ENCODE results near the gene USH1C. TPM values are rescaled to one million over a fixed set of nuclear protein-coding genes. Genes with fewer than 3 reads are reported as not detected.

USH1C gene
- total RNA-seq, 1 donor: not detected

- H3K4me3 ChIP-seq (ENCODE audit: low read length): no peak overlapping the region
- no peaks in the 10 kb centered on the region for H3K4me1 ChIP-seq (ENCODE audit: insufficient read depth, low read length)
- no peaks in the 10 kb centered on the region for H3K9me3 ChIP-seq (ENCODE audit: low read depth, low read length)
Measured at GRCh38 chr11:17515443-17516176, 28.6 kb downstream of the USH1C start.

GRCh38 chr11:17514476-17514875 is 29.7 kb downstream of the USH1C start:
- H3K4me3 ChIP-seq (ENCODE audit: low read length): no peak overlapping the region
- H3K4me1 ChIP-seq (ENCODE audit: insufficient read depth, low read length): no peaks in the 10 kb centered on the region
- no peaks in the 10 kb centered on the region for H3K9me3 ChIP-seq (ENCODE audit: low read depth, low read length)
- H3K27me3 ChIP-seq (ENCODE audit: insufficient read depth, low read length): no peaks in the 10 kb centered on the region

More at GRCh38 chr11:17515443-17516176, 28.6 kb downstream of the USH1C start:
- H3K27me3 ChIP-seq (ENCODE audit: insufficient read depth, low read length): no peaks in the 10 kb centered on the region

GRCh38 chr11:17513853-17514252 is 30.4 kb downstream of the USH1C start:
- Histone ChIP-seq H3K27me3 (ENCODE audit: insufficient read depth, low read length) (no peaks in the 10 kb centered on the region), H3K9me3 (ENCODE audit: low read depth, low read length) (no peaks in the 10 kb centered on the region), H3K4me3 (ENCODE audit: low read length) (no peak overlapping the region), H3K4me1 (ENCODE audit: insufficient read depth, low read length) (no peaks in the 10 kb centered on the region)

- H3K4me1 ChIP-seq (ENCODE audit: insufficient read depth, low read length): no peaks in the 10 kb centered on the region
- H3K27me3 ChIP-seq (ENCODE audit: insufficient read depth, low read length): no peaks in the 10 kb centered on the region
- H3K4me3 ChIP-seq (ENCODE audit: low read length): no peak overlapping the region
- H3K9me3 ChIP-seq (ENCODE audit: low read depth, low read length): no peaks in the 10 kb centered on the region
Measured at GRCh38 chr11:17512101-17512500, 32.1 kb downstream of the USH1C start.

GRCh38 chr11:17511571-17511970 is 32.6 kb downstream of the USH1C start:
- H3K27me3 ChIP-seq (ENCODE audit: insufficient read depth, low read length): no peaks in the 10 kb centered on the region
- no peaks in the 10 kb centered on the region for H3K4me1 ChIP-seq (ENCODE audit: insufficient read depth, low read length)
- H3K9me3 ChIP-seq (ENCODE audit: low read depth, low read length): no peaks in the 10 kb centered on the region
- H3K4me3 ChIP-seq (ENCODE audit: low read length): no peak overlapping the region

GRCh38 chr11:17510507-17511206 is 33.6 kb downstream of the USH1C start:
- H3K4me1 ChIP-seq (ENCODE audit: insufficient read depth, low read length): no peaks in the 10 kb centered on the region
- no peak overlapping the region for H3K4me3 ChIP-seq (ENCODE audit: low read length)
- no peaks in the 10 kb centered on the region for H3K9me3 ChIP-seq (ENCODE audit: low read depth, low read length)
- no peaks in the 10 kb centered on the region for H3K27me3 ChIP-seq (ENCODE audit: insufficient read depth, low read length)

GRCh38 chr11:17508791-17509190 is 35.4 kb downstream of the USH1C start:
- Histone ChIP-seq H3K27me3 (ENCODE audit: insufficient read depth, low read length) (no peaks in the 10 kb centered on the region), H3K4me1 (ENCODE audit: insufficient read depth, low read length) (no peaks in the 10 kb centered on the region), H3K4me3 (ENCODE audit: low read length) (no peak overlapping the region), H3K9me3 (ENCODE audit: low read depth, low read length) (no peaks in the 10 kb centered on the region)

GRCh38 chr11:17508306-17508705 is 35.9 kb downstream of the USH1C start:
- H3K27me3 ChIP-seq (ENCODE audit: insufficient read depth, low read length): no peaks in the 10 kb centered on the region
- no peaks in the 10 kb centered on the region for H3K9me3 ChIP-seq (ENCODE audit: low read depth, low read length)
- H3K4me1 ChIP-seq (ENCODE audit: insufficient read depth, low read length): no peaks in the 10 kb centered on the region
- no peak overlapping the region for H3K4me3 ChIP-seq (ENCODE audit: low read length)

GRCh38 chr11:17507773-17508172 is 36.4 kb downstream of the USH1C start:
- Histone ChIP-seq H3K27me3 (ENCODE audit: insufficient read depth, low read length) (no peaks in the 10 kb centered on the region), H3K4me1 (ENCODE audit: insufficient read depth, low read length) (no peaks in the 10 kb centered on the region), H3K9me3 (ENCODE audit: low read depth, low read length) (no peaks in the 10 kb centered on the region), H3K4me3 (ENCODE audit: low read length) (no peak overlapping the region)

- no peak overlapping the region for H3K4me3 ChIP-seq (ENCODE audit: low read length)
- no peaks in the 10 kb centered on the region for H3K4me1 ChIP-seq (ENCODE audit: insufficient read depth, low read length)
- no peaks in the 10 kb centered on the region for H3K9me3 ChIP-seq (ENCODE audit: low read depth, low read length)
- no peaks in the 10 kb centered on the region for H3K27me3 ChIP-seq (ENCODE audit: insufficient read depth, low read length)
Measured at GRCh38 chr11:17506942-17507341, 37.3 kb downstream of the USH1C start.

- Histone ChIP-seq H3K9me3 (ENCODE audit: low read depth, low read length) (no peaks in the 10 kb centered on the region), H3K4me1 (ENCODE audit: insufficient read depth, low read length) (no peaks in the 10 kb centered on the region), H3K27me3 (ENCODE audit: insufficient read depth, low read length) (no peaks in the 10 kb centered on the region), H3K4me3 (ENCODE audit: low read length) (no peak overlapping the region)
Measured at GRCh38 chr11:17506314-17506713, 37.9 kb downstream of the USH1C start.

- Histone ChIP-seq H3K27me3 (ENCODE audit: insufficient read depth, low read length) (no peaks in the 10 kb centered on the region), H3K4me3 (ENCODE audit: low read length) (no peak overlapping the region), H3K4me1 (ENCODE audit: insufficient read depth, low read length) (no peaks in the 10 kb centered on the region), H3K9me3 (ENCODE audit: low read depth, low read length) (no peaks in the 10 kb centered on the region)
Measured at GRCh38 chr11:17505146-17505545, 39.1 kb downstream of the USH1C start.

GRCh38 chr11:17504330-17505107 is 39.7 kb downstream of the USH1C start:
- no peaks in the 10 kb centered on the region for H3K4me1 ChIP-seq (ENCODE audit: insufficient read depth, low read length)
- no peak overlapping the region for H3K4me3 ChIP-seq (ENCODE audit: low read length)
- no peaks in the 10 kb centered on the region for H3K27me3 ChIP-seq (ENCODE audit: insufficient read depth, low read length)
- H3K9me3 ChIP-seq (ENCODE audit: low read depth, low read length): no peaks in the 10 kb centered on the region

- Histone ChIP-seq H3K4me1 (ENCODE audit: insufficient read depth, low read length) (no peaks in the 10 kb centered on the region), H3K9me3 (ENCODE audit: low read depth, low read length) (no peaks in the 10 kb centered on the region), H3K4me3 (ENCODE audit: low read length) (no peak overlapping the region), H3K27me3 (ENCODE audit: insufficient read depth, low read length) (no peaks in the 10 kb centered on the region)
Measured at GRCh38 chr11:17502630-17503029, 41.6 kb downstream of the USH1C start.

- Histone ChIP-seq H3K9me3 (ENCODE audit: low read depth, low read length) (no peaks in the 10 kb centered on the region), H3K4me1 (ENCODE audit: insufficient read depth, low read length) (no peaks in the 10 kb centered on the region), H3K27me3 (ENCODE audit: insufficient read depth, low read length) (no peaks in the 10 kb centered on the region), H3K4me3 (ENCODE audit: low read length) (no peak overlapping the region)
Measured at GRCh38 chr11:17500673-17501072, 43.5 kb downstream of the USH1C start.

Measured in mononuclear cell (primary cell).